NB4 (cell line): Measurements from ENCODE around the gene MESD.

Experiments
- DNase-seq: peaks from one replicate; pipeline ENCODE4 v3.0.0; 2010; ENCODE audit warnings: low read depth
- H3K4me3 ChIP-seq: one replicate; pipeline ENCODE4 v1.5.1; 2011; ENCODE audit warnings: mild to moderate bottlenecking, low read depth, low read length, moderate library complexity
- CTCF ChIP-seq: IDR thresholded peaks from one replicate; pipeline ENCODE4 v1.5.1; 2012; ENCODE audit warnings: low read depth, low read length
- MAX ChIP-seq: IDR thresholded peaks from 2 replicates; pipeline ENCODE4 v1.6.1; 2011; ENCODE audit warnings: low read depth, low read length
- MYC ChIP-seq: IDR thresholded peaks from 2 replicates; pipeline ENCODE4 v1.6.1; 2011; ENCODE audit warnings: low read depth, low read length
- POLR2A ChIP-seq: IDR thresholded peaks from 2 replicates; pipeline ENCODE4 v1.6.1; 2011; ENCODE audit warnings: mild to moderate bottlenecking; ENCODE audit not compliant: insufficient read length; ENCODE audit errors: extremely low read depth

Gene MESD

GRCh38 chr15:80982839-80983238 is 6.8 kb downstream of the MESD start:
- no peak for DNase-seq
- H3K4me3 ChIP-seq = no peak overlapping the region
- TF ChIP-seq MYC (no peak), POLR2A (no peak), CTCF (no peak), MAX (no peak)

- TF ChIP-seq CTCF (no peak), MAX (no peak), POLR2A (no peak), MYC (no peak)
- DNase-seq = peak; percentile 38
- H3K4me3 ChIP-seq = no peak overlapping the region
Observed at GRCh38 chr15:80982205-80982604, 7.4 kb downstream of the MESD start.

- no peak for DNase-seq
- no peak overlapping the region for H3K4me3 ChIP-seq
- TF ChIP-seq CTCF = no peak
- TF ChIP-seq MYC = no peak
- no peak for TF ChIP-seq MAX
- TF ChIP-seq POLR2A = no peak
Observed at GRCh38 chr15:80979538-80980200, 9.9 kb downstream of the MESD start.

GRCh38 chr15:80978685-80979329 is 10.8 kb downstream of the MESD start:
- no peak for DNase-seq
- no peak overlapping the region for H3K4me3 ChIP-seq
- TF ChIP-seq MYC (no peak), MAX (no peak), POLR2A (no peak), CTCF (no peak)

GRCh38 chr15:80977627-80978036 is 12.0 kb downstream of the MESD start:
- DNase-seq = peak; percentile 62
- no peak overlapping the region for H3K4me3 ChIP-seq
- TF ChIP-seq CTCF (peak; percentile 42), MAX (no peak)

GRCh38 chr15:80976851-80977250 is 12.8 kb downstream of the MESD start:
- TF ChIP-seq MYC = no peak
- no peak for TF ChIP-seq POLR2A
- no peak for TF ChIP-seq MAX
- TF ChIP-seq CTCF = no peak
- H3K4me3 ChIP-seq = no peak overlapping the region
- DNase-seq = no peak
